ENCODE measurements around the gene C12orf75.
"Not testable (repeated sequence)": the region's sequence is repeated elsewhere in the genome, so short reads cannot be mapped to it uniquely, and the experiment has no call there.

The C12orf75 gene

GRCh38 chr12:105338966-105339365 lies 8.5 kb downstream of the C12orf75 start:
- H3K4me3 ChIP-seq (ENCODE audit: low read depth in 1 of 2, low read length in 1 of 2), result no peak overlapping the region
- no peaks in the 10 kb centered on the region for H3K36me3 ChIP-seq
- H3K27me3 ChIP-seq, result peaks cover 7% of the 10 kb centered on the region
- no peak overlapping the region for H3K27ac ChIP-seq
- TF ChIP-seq, protein P1, sequence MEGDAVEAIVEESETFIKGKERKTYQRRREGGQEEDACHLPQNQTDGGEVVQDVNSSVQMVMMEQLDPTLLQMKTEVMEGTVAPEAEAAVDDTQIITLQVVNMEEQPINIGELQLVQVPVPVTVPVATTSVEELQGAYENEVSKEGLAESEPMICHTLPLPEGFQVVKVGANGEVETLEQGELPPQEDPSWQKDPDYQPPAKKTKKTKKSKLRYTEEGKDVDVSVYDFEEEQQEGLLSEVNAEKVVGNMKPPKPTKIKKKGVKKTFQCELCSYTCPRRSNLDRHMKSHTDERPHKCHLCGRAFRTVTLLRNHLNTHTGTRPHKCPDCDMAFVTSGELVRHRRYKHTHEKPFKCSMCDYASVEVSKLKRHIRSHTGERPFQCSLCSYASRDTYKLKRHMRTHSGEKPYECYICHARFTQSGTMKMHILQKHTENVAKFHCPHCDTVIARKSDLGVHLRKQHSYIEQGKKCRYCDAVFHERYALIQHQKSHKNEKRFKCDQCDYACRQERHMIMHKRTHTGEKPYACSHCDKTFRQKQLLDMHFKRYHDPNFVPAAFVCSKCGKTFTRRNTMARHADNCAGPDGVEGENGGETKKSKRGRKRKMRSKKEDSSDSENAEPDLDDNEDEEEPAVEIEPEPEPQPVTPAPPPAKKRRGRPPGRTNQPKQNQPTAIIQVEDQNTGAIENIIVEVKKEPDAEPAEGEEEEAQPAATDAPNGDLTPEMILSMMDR (IDR thresholded peaks at IDR 0.05), result no peak
- no peaks in the 10 kb centered on the region for H3K9me3 ChIP-seq
- no peaks in the 10 kb centered on the region for H3K4me1 ChIP-seq (ENCODE audit: control insufficient read depth in 1 of 2, insufficient read depth in 1 of 2, low read depth in 1 of 2, low read length in 1 of 2)

GRCh38 chr12:105341010-105341409 lies 10.5 kb downstream of the C12orf75 start:
- Histone ChIP-seq H3K4me3 (ENCODE audit: low read depth in 1 of 2, low read length in 1 of 2) (no peak overlapping the region), H3K36me3 (no peaks in the 10 kb centered on the region), H3K27me3 (no peaks in the 10 kb centered on the region), H3K9me3 (no peaks in the 10 kb centered on the region), H3K4me1 (ENCODE audit: control insufficient read depth in 1 of 2, insufficient read depth in 1 of 2, low read depth in 1 of 2, low read length in 1 of 2) (no peaks in the 10 kb centered on the region), H3K27ac (no peak overlapping the region)
- TF ChIP-seq, protein P1 (IDR thresholded peaks at IDR 0.05), result no peak

- H3K36me3 ChIP-seq, H3K27me3 ChIP-seq, H3K27ac ChIP-seq: not testable (repeated sequence)
Observed at GRCh38 chr12:105341620-105342019, 11.1 kb downstream of the C12orf75 start.

GRCh38 chr12:105342464-105342863 lies 12.0 kb downstream of the C12orf75 start:
- TF ChIP-seq, protein P1 (IDR thresholded peaks at IDR 0.05), result no peak
- Histone ChIP-seq H3K4me3 (ENCODE audit: low read depth in 1 of 2, low read length in 1 of 2) (no peak overlapping the region), H3K36me3 (no peaks in the 10 kb centered on the region), H3K9me3 (no peaks in the 10 kb centered on the region), H3K4me1 (ENCODE audit: control insufficient read depth in 1 of 2, insufficient read depth in 1 of 2, low read depth in 1 of 2, low read length in 1 of 2) (no peaks in the 10 kb centered on the region), H3K27ac (no peak overlapping the region), H3K27me3 (no peaks in the 10 kb centered on the region)

More at GRCh38 chr12:105341620-105342019, 11.1 kb downstream of the C12orf75 start:
- not testable (repeated sequence) for H3K4me1 ChIP-seq (ENCODE audit: control insufficient read depth in 1 of 2, insufficient read depth in 1 of 2, low read depth in 1 of 2, low read length in 1 of 2); H3K4me3 ChIP-seq (ENCODE audit: low read depth in 1 of 2, low read length in 1 of 2); H3K9me3 ChIP-seq

DNA sequence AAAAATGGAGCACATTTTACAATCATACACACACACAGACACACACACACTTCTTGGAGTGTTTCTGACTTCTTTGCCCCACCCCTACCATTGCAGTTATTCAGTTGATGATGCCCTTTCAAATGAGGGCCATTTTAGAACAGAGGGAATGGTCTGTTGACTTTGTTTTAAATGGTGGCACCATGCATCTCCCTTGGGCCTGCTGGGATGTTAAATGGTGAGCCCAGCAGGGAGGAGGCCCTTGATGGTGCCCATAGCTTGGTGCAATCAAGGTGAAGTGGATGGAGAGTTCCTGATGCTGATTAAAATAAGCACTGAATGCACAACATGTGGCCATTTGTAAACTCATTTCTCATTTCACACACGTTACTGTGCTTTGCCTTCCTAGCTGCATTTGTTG lies 13.3 kb downstream of the C12orf75 start:
- Histone ChIP-seq H3K4me3 (ENCODE audit: low read depth in 1 of 2, low read length in 1 of 2) (no peak overlapping the region), H3K27ac (no peak overlapping the region), H3K27me3 (no peaks in the 10 kb centered on the region), H3K9me3 (no peaks in the 10 kb centered on the region), H3K36me3 (no peaks in the 10 kb centered on the region), H3K4me1 (ENCODE audit: control insufficient read depth in 1 of 2, insufficient read depth in 1 of 2, low read depth in 1 of 2, low read length in 1 of 2) (no peaks in the 10 kb centered on the region)
- TF ChIP-seq, protein P1 (IDR thresholded peaks at IDR 0.05), result no peak

DNA sequence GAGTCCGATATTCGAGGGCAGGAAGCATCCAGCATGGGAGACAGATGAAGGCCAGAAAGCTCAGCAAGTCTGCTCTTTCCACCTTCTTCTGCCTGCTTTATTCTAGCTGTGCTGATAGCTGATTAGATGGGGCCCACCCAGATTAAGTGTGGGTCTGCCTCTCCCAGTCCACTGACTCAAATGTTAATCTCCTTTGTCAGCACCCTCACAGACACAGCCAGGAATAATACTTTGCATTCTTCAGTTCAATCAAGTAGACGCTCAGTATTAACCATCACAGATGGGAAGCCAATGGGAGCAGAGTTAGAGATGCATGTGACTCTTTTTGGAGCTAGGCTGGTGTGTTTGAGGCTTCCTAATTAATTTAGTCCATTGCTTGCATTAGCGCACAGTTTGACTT lies 17.0 kb downstream of the C12orf75 start:
- Histone ChIP-seq H3K36me3 (no peaks in the 10 kb centered on the region), H3K9me3 (no peaks in the 10 kb centered on the region), H3K27me3 (no peaks in the 10 kb centered on the region), H3K27ac (no peak overlapping the region), H3K4me1 (ENCODE audit: control insufficient read depth in 1 of 2, insufficient read depth in 1 of 2, low read depth in 1 of 2, low read length in 1 of 2) (no peaks in the 10 kb centered on the region), H3K4me3 (ENCODE audit: low read depth in 1 of 2, low read length in 1 of 2) (no peak overlapping the region)
- TF ChIP-seq, protein P1 (IDR thresholded peaks at IDR 0.05), result no peak
